WI38 (cell line): Measurements from ENCODE around the gene DENND6B.

Experiments used
- H3K4me3 ChIP-seq: 2 replicates; pipeline ENCODE4 v1.5.1; 2011; ENCODE audit warnings: low read depth, mild to moderate bottlenecking, control low read depth, low read length
- TF ChIP-seq, protein P1 (sequence below): IDR thresholded peaks from 2 replicates; pipeline ENCODE4 v1.5.1; 2012; ENCODE audit warnings: low read depth, mild to moderate bottlenecking, control low read depth, low read length

Gene DENND6B

DNA sequence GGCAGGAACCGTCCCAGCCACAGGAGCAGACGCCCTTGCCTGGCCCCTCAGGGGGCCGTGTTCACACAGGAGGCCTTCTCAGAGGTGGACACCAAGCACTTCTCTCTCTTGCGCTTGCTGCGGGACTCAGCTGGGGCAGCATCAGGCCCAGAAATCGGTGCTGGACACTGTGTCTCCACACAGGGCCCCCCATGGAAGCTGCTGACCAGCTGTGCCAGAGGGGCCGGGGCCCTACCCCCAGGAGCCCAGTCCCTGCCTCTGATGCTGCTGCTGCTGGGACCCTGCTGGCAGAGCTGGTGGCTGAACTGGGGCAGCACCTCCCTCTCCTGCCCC, 23.3 kb downstream of the DENND6B start:
- TF ChIP-seq, protein P1, sequence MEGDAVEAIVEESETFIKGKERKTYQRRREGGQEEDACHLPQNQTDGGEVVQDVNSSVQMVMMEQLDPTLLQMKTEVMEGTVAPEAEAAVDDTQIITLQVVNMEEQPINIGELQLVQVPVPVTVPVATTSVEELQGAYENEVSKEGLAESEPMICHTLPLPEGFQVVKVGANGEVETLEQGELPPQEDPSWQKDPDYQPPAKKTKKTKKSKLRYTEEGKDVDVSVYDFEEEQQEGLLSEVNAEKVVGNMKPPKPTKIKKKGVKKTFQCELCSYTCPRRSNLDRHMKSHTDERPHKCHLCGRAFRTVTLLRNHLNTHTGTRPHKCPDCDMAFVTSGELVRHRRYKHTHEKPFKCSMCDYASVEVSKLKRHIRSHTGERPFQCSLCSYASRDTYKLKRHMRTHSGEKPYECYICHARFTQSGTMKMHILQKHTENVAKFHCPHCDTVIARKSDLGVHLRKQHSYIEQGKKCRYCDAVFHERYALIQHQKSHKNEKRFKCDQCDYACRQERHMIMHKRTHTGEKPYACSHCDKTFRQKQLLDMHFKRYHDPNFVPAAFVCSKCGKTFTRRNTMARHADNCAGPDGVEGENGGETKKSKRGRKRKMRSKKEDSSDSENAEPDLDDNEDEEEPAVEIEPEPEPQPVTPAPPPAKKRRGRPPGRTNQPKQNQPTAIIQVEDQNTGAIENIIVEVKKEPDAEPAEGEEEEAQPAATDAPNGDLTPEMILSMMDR = no peak

DNA sequence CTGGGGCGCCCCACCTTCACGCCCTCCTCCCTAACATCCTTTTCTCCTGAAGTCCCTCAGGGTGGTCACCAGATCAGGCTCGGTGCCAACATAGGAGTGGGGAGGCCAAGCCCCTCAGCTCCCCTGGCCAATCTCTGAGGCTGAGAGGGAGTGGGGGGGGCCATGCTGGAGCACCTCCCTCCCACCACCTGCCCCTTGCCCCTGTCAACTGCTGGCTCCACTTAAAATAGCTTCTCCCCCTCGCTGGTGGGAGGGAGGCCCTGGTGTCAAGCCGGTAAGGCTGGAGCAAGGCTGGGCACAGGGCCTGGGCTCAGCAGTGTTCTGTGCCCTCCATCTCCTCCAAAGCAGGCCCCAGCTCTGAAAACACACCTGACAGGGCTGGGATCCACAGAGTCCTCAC, 24.2 kb downstream of the DENND6B start:
- TF ChIP-seq, protein P1 = no peak
- H3K4me3 ChIP-seq = no peak overlapping the region

More for the DNA sequence above, 23.3 kb downstream of the DENND6B start:
- no peak overlapping the region for H3K4me3 ChIP-seq

DNA sequence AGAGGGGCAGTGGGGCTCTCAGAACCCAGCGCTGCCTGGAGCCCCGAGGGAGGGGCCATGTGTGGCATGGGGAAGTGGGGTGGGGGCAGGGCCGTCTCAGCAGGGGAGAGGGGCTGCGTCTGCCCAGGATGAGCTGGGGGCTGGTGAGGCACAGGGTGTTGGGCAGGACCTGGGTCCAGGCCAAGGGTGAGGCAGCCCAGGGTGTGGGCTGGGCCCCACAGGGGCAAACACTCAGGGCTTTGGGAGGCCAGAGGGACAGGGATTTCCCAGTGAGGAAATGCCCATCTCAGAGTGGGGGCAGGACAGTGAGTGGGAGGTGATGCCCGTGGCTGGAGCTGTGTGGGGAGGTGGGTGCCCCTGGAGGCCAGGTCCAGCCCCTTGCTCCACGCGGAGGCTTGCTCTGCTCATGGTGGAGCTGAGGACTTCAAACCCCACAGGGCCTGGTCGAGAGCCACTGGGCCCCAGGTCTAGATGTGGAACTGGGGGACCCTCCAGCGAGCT, 24.7 kb downstream of the DENND6B start:
- H3K4me3 ChIP-seq = no peak overlapping the region
- TF ChIP-seq, protein P1 = no peak

DNA sequence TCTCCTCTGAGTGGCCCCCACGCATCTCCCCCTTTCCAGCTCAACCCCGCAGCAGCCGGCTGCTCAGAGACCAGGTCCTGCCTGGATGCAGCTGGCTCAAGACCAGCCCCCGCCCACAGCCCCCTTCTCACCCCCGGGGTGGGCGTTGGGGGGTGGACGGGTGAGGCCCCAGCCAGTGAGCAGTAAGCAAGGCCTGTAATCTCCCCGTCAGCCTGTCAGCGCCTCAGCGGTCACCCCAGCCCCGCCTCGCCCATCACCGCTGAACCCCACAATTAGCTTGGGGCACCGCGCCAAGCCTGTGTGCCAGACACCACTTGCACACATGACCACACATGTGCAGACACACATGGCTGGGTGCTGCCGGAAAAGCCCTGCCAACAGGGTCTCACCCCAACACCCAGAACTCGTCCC, 25.2 kb downstream of the DENND6B start:
- TF ChIP-seq, protein P1 = no peak
- H3K4me3 ChIP-seq = no peak overlapping the region

DNA sequence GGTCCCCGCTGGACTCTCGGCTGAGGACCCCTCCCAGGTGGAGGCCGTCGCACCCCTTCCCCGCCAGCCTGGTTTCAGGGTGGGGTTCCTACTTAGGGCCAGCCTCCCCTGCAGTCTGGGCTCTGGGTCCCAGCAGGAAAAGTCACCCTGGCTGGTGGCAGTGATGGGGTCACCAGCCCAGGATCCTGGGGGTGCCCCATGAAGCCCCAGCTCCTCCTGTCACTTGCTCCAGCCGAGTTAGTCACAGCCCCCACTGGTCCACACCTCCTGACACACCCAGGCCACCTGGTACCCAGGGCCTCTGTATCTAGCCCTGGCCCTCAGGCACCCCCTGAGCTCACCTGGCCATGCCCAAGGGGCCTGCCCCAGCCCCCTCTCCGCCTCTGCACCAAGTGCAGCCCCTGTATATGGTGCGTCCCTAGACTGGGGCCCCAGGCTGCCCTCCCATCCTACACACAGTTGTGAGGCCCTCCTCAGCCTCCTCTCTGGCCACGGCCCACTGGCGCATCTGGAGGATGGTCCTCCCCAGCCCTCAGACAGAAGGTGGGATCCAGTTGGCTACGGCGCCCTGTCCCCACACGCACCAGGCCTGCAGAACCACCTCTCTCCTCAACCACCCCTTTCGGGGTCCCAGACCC, 26.1 kb downstream of the DENND6B start:
- TF ChIP-seq, protein P1 = no peak
- H3K4me3 ChIP-seq = no peak overlapping the region

DNA sequence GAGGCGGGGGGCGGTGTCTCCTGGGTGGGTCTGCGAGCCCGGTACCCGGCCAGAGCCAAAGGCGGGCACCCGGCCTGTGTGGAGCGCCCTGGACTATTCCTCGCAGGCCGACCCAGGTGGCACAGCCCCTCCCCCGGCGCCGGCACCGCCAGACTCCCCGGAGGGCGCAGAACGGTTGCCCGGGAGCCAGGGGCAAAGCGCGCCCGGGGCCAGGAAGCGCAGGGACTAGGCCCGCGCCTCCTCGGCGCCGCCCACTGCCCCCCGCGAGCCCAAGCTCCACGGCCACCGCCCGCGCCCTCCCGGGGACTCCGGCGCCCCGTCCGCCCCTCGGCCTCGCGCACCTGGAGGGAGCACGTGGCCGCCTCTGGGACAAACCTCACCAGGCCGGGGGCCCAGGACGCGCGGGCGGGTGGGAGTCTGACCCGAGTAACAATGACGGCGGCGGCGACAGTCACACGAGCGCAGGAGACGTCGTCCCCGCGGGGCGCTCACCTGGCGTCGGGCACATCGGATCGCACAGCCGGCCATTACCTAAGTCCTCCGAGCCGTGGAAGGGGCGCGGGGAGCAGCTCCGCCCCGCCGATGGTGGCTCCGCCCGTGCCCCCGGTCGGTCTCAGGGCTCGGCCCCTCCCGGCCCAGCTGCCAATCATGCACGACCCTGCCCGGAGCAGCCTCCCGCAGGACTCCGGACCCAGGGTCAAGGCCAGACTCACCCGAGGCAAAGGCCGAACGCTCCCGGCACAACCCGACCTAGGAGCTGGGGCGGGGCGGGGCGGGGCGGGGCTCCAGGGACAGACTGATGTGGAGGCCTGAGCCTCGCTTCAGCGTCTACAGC, 26.8 kb downstream of the DENND6B start:
- TF ChIP-seq, protein P1 = no peak
- no peak overlapping the region for H3K4me3 ChIP-seq

DNA sequence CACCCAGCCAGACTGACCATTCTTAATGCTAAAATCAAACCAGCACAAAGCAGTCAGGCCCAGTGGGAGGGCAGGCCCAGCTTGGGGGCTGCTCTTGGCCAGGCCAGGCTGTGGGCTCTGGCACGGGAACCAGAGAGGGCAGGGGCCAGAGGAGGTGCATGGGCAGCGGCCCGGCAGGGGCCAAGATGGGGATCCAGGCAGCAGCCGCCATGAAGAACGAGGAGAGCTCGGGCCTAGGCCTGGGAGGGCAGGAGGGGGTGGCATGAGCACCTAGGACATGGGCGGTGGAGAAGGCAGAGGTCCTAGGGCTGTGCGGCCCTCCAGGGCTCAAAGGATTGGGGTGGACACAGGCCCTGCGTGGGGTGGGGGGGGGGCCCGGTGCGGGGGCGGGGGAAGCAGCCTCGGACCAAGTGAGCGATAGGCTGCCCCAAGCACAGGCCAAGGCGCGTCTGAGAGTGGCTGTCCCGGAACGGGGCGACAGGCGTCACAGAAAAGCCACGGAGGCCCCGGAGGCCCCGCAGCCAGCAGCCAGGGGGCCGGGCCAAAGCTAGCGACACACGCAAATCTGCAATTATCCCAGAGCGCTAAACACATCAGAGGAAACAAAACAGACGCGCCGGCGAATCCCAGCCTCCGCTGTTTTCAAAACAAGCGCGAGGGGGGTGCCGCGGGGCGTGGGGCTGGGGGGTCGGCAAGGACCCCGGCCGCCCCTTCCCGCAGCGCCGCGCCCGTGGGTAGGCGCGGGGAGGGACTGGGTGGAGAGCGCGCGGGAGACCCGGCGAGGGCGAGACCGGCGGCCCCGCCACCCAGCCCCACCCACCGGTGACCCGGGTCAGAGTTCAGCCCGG, 27.7 kb downstream of the DENND6B start:
- TF ChIP-seq, protein P1 = no peak
- H3K4me3 ChIP-seq = no peak overlapping the region
